GM15510 (cell line): Measurements from ENCODE around the gene PAM.

ENCODE experiments used
- POLR2A ChIP-seq: IDR thresholded peaks from 3 replicates; pipeline ENCODE4 v1.6.1; 2011; ENCODE audit warnings: borderline replicate concordance; ENCODE audit not compliant: insufficient read length; ENCODE audit errors: extremely low read depth

PAM gene

GRCh38 chr5:102809033-102809432 is 53.9 kb downstream of the PAM start:
- TF ChIP-seq POLR2A, result no peak

GRCh38 chr5:102811972-102812371 is 56.9 kb downstream of the PAM start:
- TF ChIP-seq POLR2A, result no peak

GRCh38 chr5:102813740-102814139 is 58.6 kb downstream of the PAM start:
- TF ChIP-seq POLR2A, result no peak

GRCh38 chr5:102815084-102815483 is 60.0 kb downstream of the PAM start:
- no peak for TF ChIP-seq POLR2A

- TF ChIP-seq POLR2A, result no peak
These were observed 60.6 kb downstream of the PAM start for GRCh38 chr5:102815540-102816332.

- no peak for TF ChIP-seq POLR2A
These were observed 63.2 kb downstream of the PAM start for GRCh38 chr5:102818345-102818744.

GRCh38 chr5:102818934-102819333 is 63.8 kb downstream of the PAM start:
- no peak for TF ChIP-seq POLR2A

- TF ChIP-seq POLR2A, result no peak
These were observed 64.5 kb downstream of the PAM start for GRCh38 chr5:102819634-102820033.

- TF ChIP-seq POLR2A, result no peak
These were observed 68.4 kb downstream of the PAM start for GRCh38 chr5:102823441-102823874.

- no peak for TF ChIP-seq POLR2A
These were observed 71.5 kb downstream of the PAM start for GRCh38 chr5:102826629-102827028.

- TF ChIP-seq POLR2A, result no peak
These were observed 75.1 kb downstream of the PAM start for GRCh38 chr5:102830241-102830640.

- TF ChIP-seq POLR2A, result no peak
These were observed 77.3 kb downstream of the PAM start for GRCh38 chr5:102832445-102832844.

- no peak for TF ChIP-seq POLR2A
These were observed 78.0 kb downstream of the PAM start for GRCh38 chr5:102833146-102833545.

- TF ChIP-seq POLR2A, result no peak
These were observed 79.4 kb downstream of the PAM start for GRCh38 chr5:102834438-102834964.

- no peak for TF ChIP-seq POLR2A
These were observed 80.6 kb downstream of the PAM start for GRCh38 chr5:102835717-102836116.

- no peak for TF ChIP-seq POLR2A
These were observed 85.9 kb downstream of the PAM start for GRCh38 chr5:102841021-102841420.
